GM18870 (cell line): Measurements from ENCODE around the gene LRP4.

Experiments
- ATAC-seq: cut with Tn5 transposase; IDR thresholded peaks from one replicate; pipeline ENCODE4 v1.9.1; 2021; ENCODE audit warnings: moderate library complexity; ENCODE audit not compliant: unreplicated experiment

Gene LRP4

DNA sequence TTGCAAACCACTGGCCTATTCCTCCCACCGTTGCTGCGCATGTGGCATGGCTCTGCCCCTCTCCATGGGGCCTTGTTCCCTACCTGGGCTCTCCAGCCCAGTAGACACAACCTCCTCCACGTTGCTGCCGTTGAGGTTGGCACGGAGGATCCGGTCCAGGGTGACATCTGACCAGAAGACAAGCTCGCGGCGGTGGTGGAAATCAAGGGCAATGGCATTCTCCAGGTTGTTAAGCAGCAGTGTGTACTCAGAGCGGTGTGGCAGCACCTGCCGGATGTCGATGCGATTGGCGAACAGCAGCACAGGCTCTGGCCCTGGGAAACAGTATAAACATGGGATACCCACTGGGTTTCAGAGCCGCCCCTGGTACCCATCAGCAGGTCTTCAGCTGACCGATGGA lies 23.8 kb downstream of the LRP4 start:
- ATAC-seq = no peak

DNA sequence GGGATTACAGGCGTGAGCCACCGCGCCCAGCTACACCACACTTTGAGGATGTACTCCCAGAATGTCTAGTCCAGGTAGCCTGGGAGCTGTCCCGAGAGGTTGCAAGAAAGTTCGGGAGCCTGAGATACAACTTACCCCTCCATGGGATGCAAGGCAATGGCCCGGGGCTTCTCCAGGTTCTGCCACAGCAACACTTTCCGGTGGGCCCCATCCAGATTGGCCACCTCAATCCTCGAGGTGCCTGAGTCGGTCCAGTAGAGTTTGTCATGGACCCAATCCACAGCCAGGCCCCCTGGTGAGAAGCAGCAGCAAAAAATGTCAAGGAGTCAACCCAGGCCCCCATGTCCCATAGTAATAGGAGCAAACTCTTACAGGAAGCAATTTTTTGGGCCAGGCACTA lies 25.5 kb downstream of the LRP4 start:
- no peak for ATAC-seq

DNA sequence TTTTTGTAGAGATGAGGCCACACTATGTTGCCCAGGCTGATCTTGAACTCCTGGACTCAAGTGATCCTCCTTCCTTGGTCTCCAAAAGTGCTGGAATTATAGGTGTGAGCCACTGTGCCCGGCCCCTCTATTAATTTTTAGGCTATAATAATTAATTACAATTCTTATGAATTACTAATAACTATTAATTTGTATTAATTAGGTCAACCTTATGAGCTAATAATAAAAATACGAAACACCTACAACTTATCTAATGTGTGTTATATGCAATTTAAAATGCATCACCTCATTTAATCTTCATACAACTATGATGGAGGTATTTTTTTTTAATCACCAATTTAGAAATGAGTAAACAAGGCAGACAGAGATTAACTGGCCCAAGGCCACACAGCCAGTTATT lies 26.2 kb downstream of the LRP4 start:
- no peak for ATAC-seq

DNA sequence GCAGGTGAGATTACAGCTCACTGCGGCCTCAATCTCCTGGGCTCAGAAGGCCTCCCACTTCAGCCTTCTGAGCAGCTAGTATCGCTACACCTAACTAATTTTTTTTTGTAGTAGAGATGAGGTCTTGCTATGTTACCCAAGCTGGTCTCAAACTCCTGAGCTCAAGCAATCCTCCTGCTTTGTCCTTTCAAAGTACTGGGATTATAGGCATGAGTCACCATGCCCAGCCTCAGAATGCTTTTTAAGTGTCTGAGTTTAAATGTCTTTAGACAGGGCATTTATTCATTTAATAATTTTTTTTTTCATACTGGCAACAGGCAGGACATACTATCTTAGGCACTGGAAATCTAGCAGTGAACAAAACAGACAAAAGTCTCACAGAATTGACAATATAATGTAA lies 27.7 kb downstream of the LRP4 start:
- no peak for ATAC-seq

DNA sequence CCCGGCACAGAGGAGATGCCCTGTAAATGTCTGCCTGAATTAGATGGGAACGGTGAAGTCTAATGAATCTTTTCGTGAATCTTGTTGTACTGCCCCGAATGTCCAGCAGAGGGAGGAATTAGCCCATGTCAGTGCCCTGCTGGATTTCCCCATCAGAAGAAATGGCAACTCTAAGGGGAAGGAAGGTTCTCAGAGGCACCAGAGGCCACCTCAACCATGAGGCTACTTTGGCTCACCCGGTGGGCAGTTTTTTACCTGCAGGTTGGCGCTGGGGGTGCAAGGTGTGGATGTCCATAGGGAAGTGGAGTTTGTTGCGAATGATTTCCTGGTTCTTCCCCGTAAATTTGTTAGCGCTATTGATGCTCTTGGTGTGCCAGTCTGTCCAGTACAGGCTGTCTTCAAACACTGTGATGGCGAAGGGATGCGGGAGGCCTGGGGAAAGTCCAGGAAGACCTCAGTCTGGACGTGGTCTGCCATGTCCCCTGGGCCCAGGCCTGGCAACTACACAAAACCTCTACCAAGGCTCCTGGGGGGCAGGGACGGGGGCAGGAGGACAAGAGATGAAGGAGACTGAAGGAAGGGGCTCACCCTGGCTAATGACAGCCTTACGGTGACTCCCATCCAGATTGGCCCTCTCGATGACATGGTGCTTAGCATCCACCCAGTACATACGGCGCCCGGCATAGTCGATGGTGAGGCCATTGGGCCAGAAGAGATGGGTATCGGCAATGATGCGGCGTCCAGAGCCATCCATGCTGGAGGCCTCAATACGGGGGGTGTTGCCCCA lies 28.5 kb downstream of the LRP4 start:
- ATAC-seq = no peak

DNA sequence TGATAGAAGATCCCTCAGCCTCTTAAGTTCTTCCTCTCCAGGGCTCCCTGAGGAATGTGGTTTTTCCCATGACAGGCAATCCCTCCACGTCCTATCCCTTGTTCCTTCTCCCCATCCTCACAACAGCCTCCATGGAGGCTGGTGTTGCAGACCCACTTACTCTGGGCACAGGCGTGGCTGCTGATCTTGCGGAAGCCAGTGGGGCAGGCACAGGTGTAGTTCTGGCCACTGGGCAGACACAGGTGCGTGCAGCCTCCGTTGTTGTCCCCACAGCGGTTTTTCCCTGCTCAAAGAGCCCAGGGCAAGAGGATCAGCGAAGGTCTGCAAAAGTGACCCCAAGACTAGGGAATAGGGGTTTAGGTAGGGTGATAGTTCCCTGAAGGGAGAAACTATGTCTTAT lies 29.1 kb downstream of the LRP4 start:
- no peak for ATAC-seq

DNA sequence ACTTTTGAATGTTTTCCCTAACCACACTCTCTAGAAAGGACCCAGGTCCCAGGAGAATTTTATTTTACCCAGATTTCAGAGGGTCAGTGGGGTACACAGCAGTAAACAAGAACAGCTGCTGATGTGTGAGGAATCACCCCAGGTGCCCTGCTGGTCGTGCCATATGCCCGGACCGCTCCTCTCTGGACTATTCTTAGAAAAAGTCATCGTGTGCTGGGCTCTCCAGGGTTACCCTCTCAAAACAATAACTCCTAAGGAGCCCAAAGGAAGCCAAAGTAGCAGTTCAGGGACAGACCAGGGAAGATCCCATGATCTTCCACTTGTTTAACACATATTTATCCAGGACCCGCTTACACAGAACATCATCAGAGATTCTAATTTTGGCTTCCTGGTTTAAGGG lies 29.7 kb downstream of the LRP4 start:
- ATAC-seq = no peak

DNA sequence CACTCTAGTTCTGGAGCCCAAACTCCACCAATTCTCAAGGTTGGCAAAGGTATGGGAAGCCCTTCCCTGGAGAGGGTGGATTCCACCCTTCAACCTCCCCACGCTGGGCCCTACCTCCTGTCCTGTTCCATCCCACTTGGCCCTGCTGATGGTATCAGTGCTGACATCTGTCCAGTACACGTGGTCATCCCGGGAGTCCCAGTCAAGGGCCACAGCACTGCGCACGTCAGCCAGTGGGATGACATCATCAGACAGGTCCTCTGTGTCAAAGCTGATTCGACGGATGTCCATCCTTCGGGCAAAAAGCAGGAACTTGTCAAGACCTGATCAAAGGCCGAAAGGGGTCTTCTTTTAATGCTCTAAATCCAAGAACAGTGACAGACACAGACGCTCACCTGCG lies 32.1 kb downstream of the LRP4 start:
- no peak for ATAC-seq

DNA sequence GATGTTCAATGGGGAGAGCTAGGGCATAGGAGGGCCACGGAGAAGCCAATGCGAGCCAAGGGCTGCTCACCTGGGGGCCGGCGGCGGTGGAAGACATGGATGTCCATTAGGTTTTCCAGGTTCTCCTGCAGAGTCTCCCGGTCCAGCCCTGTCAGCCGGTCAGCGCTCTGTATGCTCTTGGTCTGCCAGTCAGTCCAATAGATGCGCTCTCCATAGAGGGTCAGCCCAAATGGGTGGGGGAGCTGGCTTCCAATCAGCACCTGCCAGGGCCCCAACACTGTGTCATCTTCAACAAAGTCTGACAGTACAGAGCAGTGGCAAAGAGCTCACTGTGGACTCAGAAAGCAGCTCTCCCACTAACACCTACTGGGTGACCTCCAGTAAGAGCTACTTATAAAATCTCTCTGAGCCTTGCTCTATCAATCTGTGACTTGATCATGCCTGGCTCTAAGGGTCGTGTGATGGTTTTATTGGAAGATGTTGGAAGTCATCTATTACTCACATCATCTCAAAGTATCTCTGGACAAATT lies 39.2 kb downstream of the LRP4 start:
- ATAC-seq = no peak

DNA sequence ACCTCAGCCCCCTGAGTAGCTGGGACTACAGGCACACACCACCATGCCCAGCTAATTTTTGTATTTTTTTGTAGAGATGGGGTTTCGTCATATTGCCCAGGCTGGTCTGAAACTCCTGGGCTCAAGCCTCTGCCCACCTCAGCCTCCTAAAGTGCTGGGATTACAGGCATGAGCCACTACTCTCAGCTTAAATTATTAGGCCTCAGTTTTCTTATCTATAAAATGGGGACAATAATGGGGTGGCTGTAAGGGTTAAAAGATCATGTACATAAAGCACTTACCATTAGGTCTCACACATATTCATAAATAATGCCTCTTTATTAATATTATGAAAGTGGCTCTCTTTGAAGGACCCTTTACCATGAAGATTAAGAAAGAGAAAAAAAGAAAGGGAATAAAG lies 40.8 kb downstream of the LRP4 start:
- ATAC-seq = no peak

DNA sequence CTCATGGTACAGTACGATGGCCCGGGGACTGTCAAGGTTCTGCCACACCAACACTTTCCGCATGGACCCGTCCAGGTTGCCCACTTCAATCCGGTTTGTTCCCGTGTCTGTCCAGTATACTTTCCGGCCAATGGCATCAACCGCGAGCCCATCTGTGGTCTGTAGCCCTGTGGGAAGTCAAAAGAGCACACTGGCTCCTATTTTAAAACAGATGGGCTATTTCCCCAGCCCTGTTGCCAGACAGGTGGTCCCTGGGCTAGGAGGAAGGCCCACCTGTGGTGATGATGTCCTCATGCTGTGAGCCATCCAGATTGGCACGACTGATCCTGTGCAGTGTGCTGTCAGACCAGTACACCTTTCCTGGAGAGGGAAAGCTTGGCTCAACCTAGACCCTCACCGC lies 41.9 kb downstream of the LRP4 start:
- ATAC-seq = no peak

DNA sequence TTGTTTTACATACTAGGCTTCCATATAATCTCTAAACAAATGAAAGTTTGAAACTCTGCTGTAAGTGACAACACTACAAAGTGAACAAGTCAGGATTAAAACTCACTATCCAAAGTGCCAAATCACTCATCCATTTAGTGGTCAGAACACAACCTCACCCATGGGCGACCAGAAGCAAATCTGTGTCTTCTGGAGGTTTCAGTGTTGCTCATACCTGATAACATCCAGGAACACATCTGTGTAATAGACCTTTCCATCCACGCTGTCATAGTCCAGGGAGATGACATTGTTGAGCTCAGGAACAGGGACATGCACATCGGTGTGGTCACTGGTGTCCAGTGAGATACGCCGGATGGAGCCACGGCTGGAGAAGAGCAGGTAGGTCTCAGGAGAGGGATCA lies 43.8 kb downstream of the LRP4 start:
- no peak for ATAC-seq

DNA sequence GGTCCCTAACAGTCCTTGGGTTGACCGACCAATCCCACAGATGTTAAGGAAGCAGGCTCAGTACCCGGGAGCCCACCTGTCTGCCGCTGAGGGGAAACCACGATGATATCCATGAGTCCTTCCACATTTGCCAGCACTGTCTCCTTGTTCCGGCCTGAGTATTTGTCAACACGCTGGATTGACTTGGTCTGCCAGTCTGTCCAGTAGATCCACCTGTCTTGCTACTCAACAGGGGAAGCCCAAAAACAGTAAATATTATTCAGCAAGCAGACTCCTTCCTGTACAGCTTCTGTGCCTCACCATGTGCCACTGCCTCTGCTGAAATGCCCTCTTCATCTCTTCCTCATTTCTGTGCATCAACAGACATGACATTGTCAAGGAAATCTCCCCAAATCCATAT lies 49.4 kb downstream of the LRP4 start:
- ATAC-seq = no peak

DNA sequence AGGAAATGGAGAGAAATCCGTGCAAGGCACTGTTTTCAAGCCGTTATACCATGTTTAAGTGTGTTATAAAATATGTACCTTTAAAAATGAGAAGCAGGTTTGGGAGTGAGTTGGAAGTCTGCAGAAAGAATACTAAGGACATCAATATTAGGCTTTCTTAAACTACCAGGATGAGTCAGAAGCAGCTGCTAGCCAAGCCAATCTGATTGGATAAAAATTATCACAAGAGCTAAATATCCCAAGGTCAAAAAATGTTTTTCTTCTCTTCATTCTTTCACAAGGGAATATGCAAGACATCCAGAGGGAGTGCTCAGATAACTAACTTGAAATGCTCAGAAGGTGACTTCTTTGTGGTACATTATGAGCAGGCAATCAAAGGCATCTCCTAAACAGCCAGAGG lies 53.0 kb downstream of the LRP4 start:
- no peak for ATAC-seq

DNA sequence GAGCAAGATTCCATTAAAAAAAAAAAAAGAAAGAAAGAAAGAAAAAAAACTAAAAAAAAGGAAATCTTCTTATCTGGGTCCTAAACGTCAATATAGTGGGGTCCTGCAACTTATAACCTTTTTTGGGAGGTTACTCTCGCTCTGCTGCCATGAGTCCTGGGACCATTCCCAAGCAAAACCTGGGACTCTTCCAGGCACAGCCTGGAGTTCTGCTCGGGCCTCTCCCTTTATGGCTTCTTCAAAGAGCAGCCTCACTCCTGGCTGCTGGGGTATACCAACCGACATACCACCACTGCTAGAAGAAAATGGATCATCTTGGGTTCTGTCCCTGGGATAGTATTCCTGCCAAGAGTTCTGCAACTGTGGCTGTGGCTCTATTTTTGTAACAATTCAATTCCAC lies 58.1 kb downstream of the LRP4 start:
- no peak for ATAC-seq

DNA sequence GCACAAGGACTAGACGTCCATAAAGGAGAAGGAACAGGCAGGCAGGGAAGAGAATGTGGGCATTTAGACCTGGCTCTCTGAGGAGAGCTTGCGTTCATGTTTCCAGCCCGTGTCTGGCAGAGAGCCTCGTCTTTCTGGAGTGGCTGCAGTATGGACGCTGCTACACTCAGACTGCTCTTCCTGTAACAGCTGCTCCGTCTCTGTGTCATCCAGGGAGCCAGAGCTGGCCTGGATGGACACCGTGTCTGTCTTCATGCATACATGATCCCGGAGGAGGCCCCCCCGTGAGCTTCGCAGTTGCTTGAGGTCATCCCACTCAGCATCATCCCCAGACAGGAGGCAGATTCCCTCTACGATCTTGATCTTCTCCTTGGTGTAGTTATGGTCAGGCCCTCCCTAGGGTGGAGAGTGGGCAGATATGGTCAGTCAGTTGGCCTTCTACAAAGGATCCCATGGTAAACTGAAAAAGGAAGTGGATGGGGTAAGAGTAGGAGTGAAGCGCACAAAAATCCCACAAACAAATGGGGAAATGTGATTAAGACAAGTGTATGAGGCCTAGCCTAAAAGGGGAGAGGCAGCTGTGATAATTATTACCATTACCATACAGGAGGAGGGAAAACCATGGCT lies 59.3 kb downstream of the LRP4 start:
- ATAC-seq = no peak

DNA sequence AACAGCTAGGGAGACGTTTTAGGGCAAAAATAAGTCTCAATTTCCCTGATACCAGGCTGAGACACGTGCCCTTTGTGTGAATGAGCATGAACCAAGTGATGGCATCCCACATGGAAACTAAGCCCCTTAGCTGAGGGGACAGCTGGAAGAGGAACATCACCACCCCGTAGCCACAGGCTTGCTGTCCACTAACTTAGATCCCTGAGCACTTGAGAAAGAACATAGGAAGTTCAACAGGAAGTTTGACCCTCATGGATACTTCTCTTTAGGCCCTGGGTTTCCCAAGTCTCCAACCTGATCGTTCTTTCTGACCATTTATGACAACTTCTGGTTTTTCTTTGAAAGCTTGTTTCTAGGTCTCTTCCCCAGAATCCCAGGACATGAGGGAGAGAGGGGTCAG lies 60.7 kb downstream of the LRP4 start:
- ATAC-seq = no peak

DNA sequence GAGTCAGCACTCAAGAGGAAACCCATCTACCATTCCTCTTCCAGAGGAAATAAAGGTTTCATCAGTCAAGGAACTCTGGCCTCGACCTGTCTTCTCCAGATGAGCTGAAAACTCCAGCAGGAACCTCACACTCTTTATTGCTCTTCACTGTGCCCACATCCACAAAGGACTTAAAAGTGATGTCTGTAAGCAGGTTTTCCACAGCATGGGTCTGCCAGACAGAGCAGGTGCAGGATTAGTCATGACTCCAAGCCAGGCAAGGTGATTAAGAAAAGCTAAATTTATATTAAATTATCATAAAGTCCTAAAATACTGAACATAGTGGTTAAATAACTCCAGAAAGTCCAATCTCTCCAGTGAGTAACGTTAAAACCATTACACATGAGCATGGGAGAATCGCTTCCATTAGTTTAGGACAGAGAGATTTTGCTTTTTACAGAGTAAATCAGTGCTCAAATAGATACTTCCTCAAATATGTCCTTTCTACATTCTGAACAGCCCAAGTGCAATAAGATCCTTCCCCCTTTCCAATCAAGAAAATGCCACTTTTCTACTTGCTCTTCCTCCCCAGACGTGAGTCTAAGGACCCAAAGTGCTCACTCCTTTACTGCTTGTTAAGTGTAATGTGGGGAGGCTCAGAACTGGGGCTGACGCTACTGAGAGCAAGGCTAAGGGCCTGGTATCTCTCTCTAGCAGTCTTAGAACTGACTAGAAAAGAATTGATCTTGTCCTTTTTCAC lies 61.6 kb downstream of the LRP4 start:
- ATAC-seq = no peak

DNA sequence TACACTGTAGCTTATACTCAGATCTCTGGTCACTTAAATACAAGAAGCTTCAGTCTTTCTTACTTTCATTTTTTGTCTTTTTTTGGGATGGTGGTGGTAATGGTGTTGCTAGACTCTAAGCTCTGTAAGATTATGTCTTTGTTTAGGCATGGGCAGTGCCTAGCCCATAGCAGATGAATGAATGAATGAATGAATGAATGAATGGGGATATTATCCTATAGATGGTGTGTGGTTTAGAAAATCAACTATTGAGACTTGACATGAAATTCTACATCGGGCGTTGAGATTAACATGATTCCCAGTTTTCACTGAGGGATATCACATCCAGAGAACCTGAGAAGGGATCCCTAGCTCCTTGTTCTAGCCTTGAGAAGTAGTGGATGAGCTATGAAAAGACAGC lies 62.5 kb downstream of the LRP4 start:
- no peak for ATAC-seq

DNA sequence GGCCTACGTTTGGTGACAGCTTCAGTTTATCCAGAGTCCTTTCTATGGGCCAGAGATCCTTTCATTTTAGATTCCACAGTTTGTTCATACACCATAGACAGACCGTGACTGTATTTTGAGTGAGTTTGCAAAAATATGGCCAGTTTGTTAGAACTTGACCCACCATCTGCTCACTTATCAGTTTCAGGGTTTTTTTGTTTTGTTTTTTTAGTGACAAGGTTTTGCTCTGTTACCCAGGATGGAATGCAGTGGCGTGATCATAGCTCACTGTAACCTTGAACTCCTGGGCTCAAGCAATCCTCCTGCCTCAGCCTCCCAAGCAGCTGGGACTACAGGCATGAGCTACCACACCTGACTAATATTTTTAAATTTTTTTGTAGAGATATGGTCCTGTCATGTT lies 63.2 kb downstream of the LRP4 start:
- ATAC-seq = no peak

DNA sequence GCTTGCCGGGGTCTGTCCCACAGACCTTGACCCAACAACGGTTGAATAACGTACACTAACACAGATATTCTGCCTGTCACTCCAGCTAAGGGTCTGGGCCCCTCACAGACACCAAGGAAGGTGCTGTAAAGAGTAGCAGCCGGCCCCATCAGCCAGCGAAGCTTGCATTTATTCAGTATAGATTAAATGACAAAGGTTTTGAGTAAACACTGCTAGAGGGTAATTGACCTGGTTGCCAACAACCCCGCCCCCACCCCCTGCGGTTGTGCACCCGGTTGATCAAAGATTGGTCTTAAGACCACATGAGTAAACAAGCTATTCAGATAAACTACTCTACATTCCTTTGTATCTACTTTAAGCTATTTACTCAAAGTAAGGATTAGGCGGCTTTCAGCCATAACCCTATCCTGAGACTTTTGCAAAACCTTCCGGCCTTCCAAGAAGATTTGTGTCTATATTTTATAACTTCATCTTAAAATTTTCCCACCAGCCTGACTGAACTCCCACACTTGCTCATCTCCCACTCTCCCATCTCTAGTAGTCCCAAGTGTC lies 67.4 kb downstream of the LRP4 start:
- ATAC-seq = no peak

DNA sequence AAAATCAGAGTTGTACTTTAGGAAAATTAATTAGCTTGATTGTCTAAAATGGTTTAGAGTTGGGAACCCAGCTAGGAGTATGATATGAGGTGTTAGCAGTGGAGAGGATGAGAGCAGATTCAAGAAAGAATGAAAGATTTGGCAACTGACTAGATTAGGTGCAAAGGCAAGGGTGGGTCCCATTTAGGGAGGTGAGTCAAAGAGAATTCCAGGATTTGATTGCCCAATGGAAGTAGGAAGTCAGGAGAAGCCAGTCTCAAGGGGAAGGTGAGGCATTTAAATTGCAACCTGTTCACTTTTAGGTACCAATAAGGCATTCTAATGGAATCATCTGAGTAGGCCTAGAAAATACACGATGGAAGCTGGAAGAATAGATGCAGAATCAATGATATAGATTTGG lies 68.7 kb downstream of the LRP4 start:
- ATAC-seq = no peak
